BLaER1 (cell line): ENCODE results near the gene RP2.

Experiments
- H3K27ac ChIP-seq: shearing (Covaris generic); formaldehyde crosslinking; 2 replicates; pipeline ENCODE4 v1.8.1; 2022
- H3K27me3 ChIP-seq: shearing (Covaris generic); formaldehyde crosslinking; 2 replicates; pipeline ENCODE4 v1.8.1; 2022
- H3K36me3 ChIP-seq: shearing (Covaris generic); formaldehyde crosslinking; 2 replicates; pipeline ENCODE4 v1.8.1; 2022
- H3K4me1 ChIP-seq: shearing (Covaris generic); formaldehyde crosslinking; 2 replicates; pipeline ENCODE4 v1.8.1; 2022
- H3K4me2 ChIP-seq: shearing (Covaris generic); formaldehyde crosslinking; 2 replicates; pipeline ENCODE4 v1.8.1; 2022
- H3K4me3 ChIP-seq: shearing (Covaris generic); formaldehyde crosslinking; 2 replicates; pipeline ENCODE4 v1.8.1; 2022
- H3K9ac ChIP-seq: shearing (Covaris generic); formaldehyde crosslinking; 2 replicates; pipeline ENCODE4 v1.8.1; 2022
- H3K9me3 ChIP-seq: shearing (Covaris generic); formaldehyde crosslinking; 2 replicates; pipeline ENCODE4 v1.8.1; 2022
- H4K20me1 ChIP-seq: shearing (Covaris generic); formaldehyde crosslinking; 2 replicates; pipeline ENCODE4 v1.8.1; 2022
- Cebpa-rat ChIP-seq: shearing (Covaris generic); IDR thresholded peaks from 2 replicates; pipeline ENCODE4 v1.8.1; 2022

The RP2 gene

DNA sequence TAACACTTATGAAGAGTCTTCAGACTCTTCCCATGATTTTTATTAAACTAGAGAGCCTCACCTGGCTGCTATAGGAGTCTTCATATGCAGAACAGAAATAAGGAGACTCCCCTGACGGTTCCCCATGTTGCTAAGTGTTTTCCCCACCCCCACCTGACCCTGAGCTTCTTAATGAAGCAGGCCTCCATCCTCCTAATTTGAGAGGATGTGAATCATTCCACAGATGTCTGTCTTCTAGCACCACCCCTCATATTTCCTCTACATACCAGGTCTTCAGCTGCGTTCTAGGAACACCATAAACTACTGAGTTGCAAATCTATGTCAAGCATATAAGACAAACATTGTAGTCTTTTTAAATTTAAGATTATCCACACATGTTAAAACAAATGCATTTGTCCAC is 36.9 kb downstream of the RP2 start:
- Histone ChIP-seq H3K27ac (no peak overlapping the region), H3K4me2 (no peak overlapping the region), H3K9ac (no peak overlapping the region), H4K20me1 (no peaks in the 10 kb centered on the region), H3K4me1 (no peaks in the 10 kb centered on the region), H3K27me3 (no peaks in the 10 kb centered on the region), H3K36me3 (peaks cover 27% of the 10 kb centered on the region), H3K9me3 (no peaks in the 10 kb centered on the region), H3K4me3 (no peak overlapping the region)
- no peak for TF ChIP-seq Cebpa-rat

DNA sequence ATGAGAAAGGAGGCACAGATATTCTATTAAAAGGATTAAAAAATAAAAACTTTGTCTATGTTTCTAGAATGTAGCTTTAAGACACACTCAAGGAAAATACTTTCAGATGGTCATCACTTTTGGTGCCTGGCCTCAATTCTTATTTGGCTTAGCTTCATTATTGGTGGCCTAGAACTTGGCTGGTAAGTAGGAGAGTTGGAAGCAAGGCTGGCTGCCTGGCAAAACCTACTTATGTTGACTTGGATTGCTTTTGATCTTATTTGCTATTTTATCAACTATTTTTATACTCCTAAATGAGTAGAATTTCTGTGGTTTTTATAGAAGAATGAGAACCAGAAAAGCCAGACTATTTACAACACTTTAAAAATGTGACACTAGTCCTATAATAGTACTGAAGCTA is 40.1 kb downstream of the RP2 start:
- Histone ChIP-seq H3K36me3 (peaks cover 17% of the 10 kb centered on the region), H3K9ac (no peak overlapping the region), H3K4me1 (no peaks in the 10 kb centered on the region), H3K27ac (no peak overlapping the region), H3K4me2 (no peak overlapping the region), H4K20me1 (no peaks in the 10 kb centered on the region), H3K9me3 (no peaks in the 10 kb centered on the region), H3K27me3 (no peaks in the 10 kb centered on the region), H3K4me3 (no peak overlapping the region)
- no peak for TF ChIP-seq Cebpa-rat

DNA sequence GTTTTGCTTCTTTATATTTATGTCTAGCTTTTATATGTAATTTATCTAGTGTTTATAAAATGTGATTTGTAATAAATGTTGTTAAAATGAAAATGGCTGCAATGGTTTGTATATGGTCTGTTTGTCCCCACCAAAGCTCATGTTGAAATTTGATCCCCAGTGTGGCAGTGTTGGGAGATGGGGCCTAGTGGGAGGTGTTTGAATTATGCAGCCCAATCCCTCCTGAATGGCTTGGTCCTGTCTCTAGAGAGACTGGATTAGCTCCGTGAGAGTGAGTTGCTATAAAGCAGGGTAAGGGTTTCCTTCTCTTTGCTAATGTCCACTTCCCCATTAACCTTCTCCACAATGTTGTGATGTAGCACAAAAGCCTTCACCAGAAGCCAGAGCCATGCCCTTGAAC is 45.4 kb downstream of the RP2 start:
- no peak overlapping the region for H3K4me3 ChIP-seq
- no peak for TF ChIP-seq Cebpa-rat

DNA sequence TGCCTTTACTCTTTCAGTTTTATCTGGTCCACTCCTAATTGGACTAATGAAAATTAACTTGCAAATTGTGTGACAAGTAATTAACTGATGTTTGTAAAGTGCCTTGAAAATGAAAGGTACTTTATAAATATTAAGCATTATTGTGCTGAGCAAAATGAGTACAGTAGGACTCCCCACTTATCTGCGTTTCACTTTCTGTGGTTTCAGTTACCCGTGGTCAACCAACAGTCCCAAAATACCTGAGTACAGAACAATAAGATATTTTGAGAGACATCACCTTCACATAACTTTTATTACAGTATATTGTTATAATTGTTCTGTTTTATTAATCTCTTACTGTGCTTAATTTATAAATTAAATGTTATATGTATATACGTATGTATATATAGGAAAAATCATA is 48.0 kb downstream of the RP2 start:
- no peak overlapping the region for H3K9ac ChIP-seq
- no peaks in the 10 kb centered on the region for H3K27me3 ChIP-seq
- H3K36me3 ChIP-seq: peaks cover 18% of the 10 kb centered on the region
- peaks cover 10% of the 10 kb centered on the region; the same call in 1 of the 2 replicates for H3K4me1 ChIP-seq
- no peak overlapping the region for H3K4me3 ChIP-seq
- H3K9me3 ChIP-seq: no peaks in the 10 kb centered on the region
- peak overlapping the region; percentile 17; the same call in 1 of the 2 replicates for H3K4me2 ChIP-seq
- no peak for TF ChIP-seq Cebpa-rat
- H4K20me1 ChIP-seq: no peaks in the 10 kb centered on the region
- no peak overlapping the region for H3K27ac ChIP-seq

More for the DNA sequence above, 45.4 kb downstream of the RP2 start:
- Histone ChIP-seq H3K9ac (no peak overlapping the region), H3K9me3 (no peaks in the 10 kb centered on the region), H3K4me2 (no peak overlapping the region), H3K27me3 (no peaks in the 10 kb centered on the region), H3K27ac (no peak overlapping the region), H3K36me3 (peaks cover 19% of the 10 kb centered on the region), H3K4me1 (peaks cover 10% of the 10 kb centered on the region; the same call in 1 of the 2 replicates), H4K20me1 (no peaks in the 10 kb centered on the region)

DNA sequence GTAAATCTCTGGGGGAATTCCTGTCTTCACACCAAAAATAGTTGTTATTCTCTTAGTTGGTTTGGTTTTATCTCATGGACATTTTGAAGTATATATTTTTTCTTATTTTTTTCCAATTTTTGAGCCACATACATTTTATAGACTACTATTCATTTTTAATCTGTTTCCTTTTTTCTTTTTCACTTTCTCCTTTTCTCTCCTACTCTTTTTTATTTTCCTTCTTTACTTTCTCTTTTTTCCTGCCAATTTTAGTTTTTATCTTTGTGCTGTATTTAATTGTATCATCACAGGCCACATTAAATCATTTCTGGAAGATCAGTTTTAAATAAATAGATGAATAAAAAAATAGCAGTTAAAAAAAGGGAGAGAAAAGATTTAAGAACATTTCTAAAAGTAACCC is 61.4 kb downstream of the RP2 start:
- Histone ChIP-seq H3K9me3 (no peaks in the 10 kb centered on the region), H3K36me3 (no peaks in the 10 kb centered on the region), H3K4me1 (no peaks in the 10 kb centered on the region; the same call in 1 of the 2 replicates), H3K9ac (no peak overlapping the region), H3K27me3 (no peaks in the 10 kb centered on the region), H3K4me3 (no peak overlapping the region), H3K27ac (no peak overlapping the region), H4K20me1 (no peaks in the 10 kb centered on the region), H3K4me2 (no peak overlapping the region)
- no peak for TF ChIP-seq Cebpa-rat

DNA sequence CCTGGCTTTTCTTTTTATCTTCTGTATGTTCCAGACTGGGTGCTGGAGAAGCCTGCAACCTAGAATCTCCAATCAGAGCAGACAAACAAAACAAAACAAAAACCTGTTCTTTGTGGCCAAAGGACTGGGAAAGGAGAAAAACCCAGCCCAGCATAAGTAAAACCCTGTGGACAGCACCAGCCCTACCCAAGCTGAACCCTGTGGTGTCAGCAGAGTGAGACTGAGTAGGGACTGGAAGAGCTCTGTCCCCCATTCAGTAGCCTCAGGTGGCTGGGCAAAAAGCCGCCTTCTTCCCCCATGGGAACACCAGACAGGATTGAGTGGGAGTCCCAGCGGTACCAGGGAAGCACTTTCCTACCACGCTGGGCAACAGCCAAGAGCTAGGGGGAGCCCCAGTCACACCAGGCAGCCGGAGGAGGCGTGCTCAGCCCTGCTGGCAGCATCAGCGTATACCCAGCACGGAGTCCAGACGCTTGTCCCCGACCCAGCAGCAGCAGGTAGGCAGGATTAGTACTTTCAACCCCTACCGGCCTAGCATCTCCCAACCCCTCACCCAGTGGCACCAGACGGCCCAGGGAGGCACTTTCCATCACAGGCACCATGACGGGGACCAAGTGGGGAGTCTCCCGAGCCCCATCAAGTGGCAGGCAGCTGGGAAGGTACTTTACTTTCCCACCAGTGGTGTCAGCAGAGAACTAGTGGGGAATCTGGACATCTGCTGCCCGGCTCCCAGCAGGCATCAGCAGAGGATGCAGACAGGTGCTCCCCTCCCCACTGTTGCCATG is 66.8 kb downstream of the RP2 start:
- H3K4me2 ChIP-seq: peak overlapping the region; percentile 62
- no peaks in the 10 kb centered on the region for H3K9me3 ChIP-seq
- H3K4me1 ChIP-seq: peaks cover 20% of the 10 kb centered on the region
- H4K20me1 ChIP-seq: no peaks in the 10 kb centered on the region
- no peak for TF ChIP-seq Cebpa-rat
- no peak overlapping the region for H3K27ac ChIP-seq
- H3K27me3 ChIP-seq: no peaks in the 10 kb centered on the region
- H3K36me3 ChIP-seq: no peaks in the 10 kb centered on the region
- H3K4me3 ChIP-seq: peak overlapping the region; percentile 59
- no peak overlapping the region for H3K9ac ChIP-seq

DNA sequence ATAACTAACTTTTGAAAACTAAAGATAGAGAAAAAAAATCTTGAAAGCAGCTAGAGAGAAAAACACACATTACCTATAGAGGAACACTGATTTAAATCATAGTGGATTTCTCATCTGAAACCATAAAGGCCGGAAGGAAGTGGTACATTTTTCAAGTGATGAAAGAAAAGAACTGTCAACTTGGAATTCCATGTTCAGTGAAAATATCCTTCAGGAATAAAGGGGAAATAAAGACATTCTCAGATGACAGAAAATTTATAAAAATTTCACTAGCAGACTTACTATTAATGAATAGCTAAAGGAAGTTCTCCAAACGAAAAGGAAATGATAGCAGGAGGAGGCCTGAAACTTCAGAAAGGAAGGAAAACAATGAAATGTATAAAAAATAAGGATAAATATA is 67.8 kb downstream of the RP2 start:
- no peaks in the 10 kb centered on the region for H3K9me3 ChIP-seq
- peak overlapping the region; percentile 62 for H3K4me2 ChIP-seq
- no peaks in the 10 kb centered on the region for H3K36me3 ChIP-seq
- no peak overlapping the region for H3K9ac ChIP-seq
- H4K20me1 ChIP-seq: no peaks in the 10 kb centered on the region
- no peak overlapping the region for H3K4me3 ChIP-seq
- no peak for TF ChIP-seq Cebpa-rat
- no peak overlapping the region for H3K27ac ChIP-seq
- no peaks in the 10 kb centered on the region for H3K27me3 ChIP-seq
- H3K4me1 ChIP-seq: peaks cover 20% of the 10 kb centered on the region

DNA sequence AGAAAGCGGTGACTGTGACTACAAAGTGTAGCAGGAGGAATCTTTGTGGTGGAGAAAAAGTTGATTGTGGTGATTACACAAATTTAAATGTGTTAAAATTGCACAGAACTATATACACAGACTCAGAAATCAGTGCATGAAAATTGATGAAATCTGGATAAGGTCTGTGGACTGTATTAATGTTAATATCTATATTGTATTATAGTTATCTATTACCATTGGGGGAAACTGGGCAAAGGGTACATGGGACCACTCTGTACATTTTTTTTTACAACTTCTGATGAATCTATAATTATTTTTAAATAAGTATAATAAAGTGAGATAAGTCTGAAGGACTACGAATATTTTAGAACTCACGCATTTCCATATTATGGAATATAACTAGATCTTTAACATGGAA is 73.6 kb downstream of the RP2 start:
- no peaks in the 10 kb centered on the region for H3K27me3 ChIP-seq
- no peak overlapping the region for H3K9ac ChIP-seq
- H4K20me1 ChIP-seq: peaks cover 24% of the 10 kb centered on the region
- H3K4me2 ChIP-seq: no peak overlapping the region
- H3K4me1 ChIP-seq: peaks cover 12% of the 10 kb centered on the region
- H3K27ac ChIP-seq: no peak overlapping the region
- no peak overlapping the region for H3K4me3 ChIP-seq
- no peak for TF ChIP-seq Cebpa-rat
- H3K9me3 ChIP-seq: peaks cover 12% of the 10 kb centered on the region
- no peaks in the 10 kb centered on the region for H3K36me3 ChIP-seq

DNA sequence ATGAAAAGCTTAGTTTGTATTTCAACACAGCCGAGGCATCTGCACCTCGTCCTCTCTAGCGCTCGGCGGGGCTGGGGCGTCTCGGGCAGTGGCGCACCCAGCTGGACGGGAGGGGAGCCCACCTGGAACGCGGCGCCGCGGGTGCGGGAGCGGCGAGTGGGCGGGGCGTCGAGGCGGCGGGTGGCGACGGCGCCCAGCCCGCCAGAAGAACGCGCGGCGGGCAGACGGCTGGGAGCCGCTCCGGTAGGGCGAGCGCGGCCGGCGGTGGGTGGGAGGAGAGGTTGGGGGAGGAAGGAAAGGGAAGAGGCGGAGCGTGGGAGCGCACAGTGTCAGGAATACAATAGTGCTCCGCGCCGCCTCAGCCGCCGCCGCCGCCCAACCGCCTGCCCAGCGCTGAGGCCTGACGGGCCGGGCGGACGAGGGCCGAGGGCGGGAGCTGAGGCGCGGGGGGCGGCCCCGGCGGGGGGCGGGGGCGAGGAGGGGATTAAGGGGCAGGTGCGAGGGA is 75.3 kb downstream of the RP2 start, which contains the start of gene JADE3:
JADE3 (plus strand) TSS at position 324 of the 505 bp plus-strand sequence. CDS start 72,474 bp downstream, outside the sequence.
- Histone ChIP-seq H4K20me1 (peaks cover 39% of the 10 kb centered on the region), H3K4me3 (peak within 1 kb of the TSS; percentile 82), H3K36me3 (no peaks in the 10 kb centered on the region), H3K4me1 (peaks cover 12% of the 10 kb centered on the region), H3K27ac (peak within 1 kb of the TSS; percentile 81), H3K4me2 (peak within 1 kb of the TSS; percentile 73), H3K27me3 (no peaks in the 10 kb centered on the region), H3K9me3 (peaks cover 12% of the 10 kb centered on the region), H3K9ac (peak within 1 kb of the TSS; percentile 83)
- TF ChIP-seq Cebpa-rat: no peak

DNA sequence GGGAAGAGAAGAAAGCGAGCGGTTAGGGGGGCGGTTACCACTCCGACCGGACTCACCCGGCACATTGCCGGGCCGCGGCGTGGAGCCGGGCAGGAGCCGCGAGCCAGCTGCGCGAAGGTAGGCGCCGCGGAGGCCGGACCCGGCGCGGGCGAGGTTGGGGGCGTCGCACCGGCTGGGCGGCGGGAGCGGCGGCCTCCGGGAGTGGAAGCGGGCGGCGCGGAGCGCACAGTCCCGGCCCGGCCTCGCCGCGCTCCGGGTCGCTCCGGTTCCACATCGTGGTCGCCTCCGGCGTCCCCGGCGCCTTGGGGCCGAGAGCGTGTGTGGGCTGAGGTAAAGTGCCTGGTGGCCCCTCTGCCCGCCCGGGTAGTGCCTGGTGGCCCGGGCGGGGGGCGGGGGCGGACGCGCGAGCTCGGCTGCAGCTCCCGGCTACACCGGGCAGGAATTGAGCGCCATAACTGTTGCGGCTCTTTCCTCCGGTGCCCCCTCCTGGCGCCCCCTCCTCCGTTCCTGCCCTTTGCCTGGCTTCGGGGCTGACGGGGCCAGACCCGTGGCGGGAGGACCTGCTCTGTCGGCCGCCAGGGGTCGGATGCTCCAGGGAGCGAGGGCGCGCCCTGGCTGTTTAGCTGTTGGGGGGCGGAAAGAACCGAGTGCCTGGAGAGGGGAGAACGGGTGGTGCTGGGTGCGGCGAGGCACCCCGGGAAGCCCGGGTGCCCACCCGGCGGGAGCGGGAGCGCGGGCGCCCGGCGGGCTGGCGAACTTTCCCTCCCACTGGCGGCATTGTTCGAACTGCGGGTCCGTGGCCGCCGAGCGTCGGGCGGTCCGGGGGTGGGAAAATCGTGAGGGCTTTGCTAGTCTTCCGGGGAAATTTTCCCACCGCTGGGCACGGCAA is 76.0 kb downstream of the RP2 start:
- Histone ChIP-seq H3K4me2 (peak overlapping the region; percentile 73), H4K20me1 (peaks cover 39% of the 10 kb centered on the region), H3K4me3 (peak overlapping the region; percentile 82), H3K4me1 (peaks cover 12% of the 10 kb centered on the region), H3K36me3 (no peaks in the 10 kb centered on the region), H3K27me3 (no peaks in the 10 kb centered on the region), H3K27ac (peak overlapping the region; percentile 81), H3K9ac (peak overlapping the region; percentile 83), H3K9me3 (peaks cover 12% of the 10 kb centered on the region)
- TF ChIP-seq Cebpa-rat: no peak
